Measurements from ENCODE around the gene C6orf132. TPM values are rescaled to one million over a fixed set of nuclear protein-coding genes. Genes with fewer than 3 reads are reported as not detected.

The C6orf132 gene
- total and polyA plus RNA-seq, 9 of the 15 experiments (the other 6 are each of a cell fraction or from before 2014, with no cell fraction given): 0.06 to 0.35 (median 0.14) TPM

DNA sequence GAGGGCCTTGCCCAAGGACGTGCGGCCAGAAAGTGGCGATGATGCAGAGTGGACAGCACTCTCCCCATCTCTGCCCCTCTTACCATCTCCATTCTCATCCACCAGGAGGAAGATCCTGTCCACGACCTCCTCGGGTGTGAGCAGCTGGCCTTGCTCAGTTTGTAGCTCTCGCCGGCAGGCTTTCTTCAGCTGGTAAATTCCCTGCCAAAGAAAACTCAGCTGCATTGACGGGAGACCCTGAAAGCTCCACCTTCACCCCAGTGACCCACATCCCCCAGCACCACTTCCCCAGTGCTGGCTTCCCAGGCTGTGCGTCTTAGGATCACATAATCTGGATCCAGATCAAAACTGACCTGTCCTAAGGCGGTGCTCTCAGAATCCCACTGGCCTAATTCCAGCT lies 43.2 kb upstream of the C6orf132 start (continued):
- TF ChIP-seq, protein P1, sequence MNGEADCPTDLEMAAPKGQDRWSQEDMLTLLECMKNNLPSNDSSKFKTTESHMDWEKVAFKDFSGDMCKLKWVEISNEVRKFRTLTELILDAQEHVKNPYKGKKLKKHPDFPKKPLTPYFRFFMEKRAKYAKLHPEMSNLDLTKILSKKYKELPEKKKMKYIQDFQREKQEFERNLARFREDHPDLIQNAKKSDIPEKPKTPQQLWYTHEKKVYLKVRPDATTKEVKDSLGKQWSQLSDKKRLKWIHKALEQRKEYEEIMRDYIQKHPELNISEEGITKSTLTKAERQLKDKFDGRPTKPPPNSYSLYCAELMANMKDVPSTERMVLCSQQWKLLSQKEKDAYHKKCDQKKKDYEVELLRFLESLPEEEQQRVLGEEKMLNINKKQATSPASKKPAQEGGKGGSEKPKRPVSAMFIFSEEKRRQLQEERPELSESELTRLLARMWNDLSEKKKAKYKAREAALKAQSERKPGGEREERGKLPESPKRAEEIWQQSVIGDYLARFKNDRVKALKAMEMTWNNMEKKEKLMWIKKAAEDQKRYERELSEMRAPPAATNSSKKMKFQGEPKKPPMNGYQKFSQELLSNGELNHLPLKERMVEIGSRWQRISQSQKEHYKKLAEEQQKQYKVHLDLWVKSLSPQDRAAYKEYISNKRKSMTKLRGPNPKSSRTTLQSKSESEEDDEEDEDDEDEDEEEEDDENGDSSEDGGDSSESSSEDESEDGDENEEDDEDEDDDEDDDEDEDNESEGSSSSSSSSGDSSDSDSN (IDR thresholded peaks at IDR 0.05; ENCODE audit: borderline replicate concordance in 1 of 2, low read depth in 2 of 2, low read length in 2 of 2): no peak
- TF ChIP-seq, protein P2, sequence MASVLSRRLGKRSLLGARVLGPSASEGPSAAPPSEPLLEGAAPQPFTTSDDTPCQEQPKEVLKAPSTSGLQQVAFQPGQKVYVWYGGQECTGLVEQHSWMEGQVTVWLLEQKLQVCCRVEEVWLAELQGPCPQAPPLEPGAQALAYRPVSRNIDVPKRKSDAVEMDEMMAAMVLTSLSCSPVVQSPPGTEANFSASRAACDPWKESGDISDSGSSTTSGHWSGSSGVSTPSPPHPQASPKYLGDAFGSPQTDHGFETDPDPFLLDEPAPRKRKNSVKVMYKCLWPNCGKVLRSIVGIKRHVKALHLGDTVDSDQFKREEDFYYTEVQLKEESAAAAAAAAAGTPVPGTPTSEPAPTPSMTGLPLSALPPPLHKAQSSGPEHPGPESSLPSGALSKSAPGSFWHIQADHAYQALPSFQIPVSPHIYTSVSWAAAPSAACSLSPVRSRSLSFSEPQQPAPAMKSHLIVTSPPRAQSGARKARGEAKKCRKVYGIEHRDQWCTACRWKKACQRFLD (CRISPR knock-in tag; IDR thresholded peaks at IDR 0.05): no peak
- TF ChIP-seq, protein P3, sequence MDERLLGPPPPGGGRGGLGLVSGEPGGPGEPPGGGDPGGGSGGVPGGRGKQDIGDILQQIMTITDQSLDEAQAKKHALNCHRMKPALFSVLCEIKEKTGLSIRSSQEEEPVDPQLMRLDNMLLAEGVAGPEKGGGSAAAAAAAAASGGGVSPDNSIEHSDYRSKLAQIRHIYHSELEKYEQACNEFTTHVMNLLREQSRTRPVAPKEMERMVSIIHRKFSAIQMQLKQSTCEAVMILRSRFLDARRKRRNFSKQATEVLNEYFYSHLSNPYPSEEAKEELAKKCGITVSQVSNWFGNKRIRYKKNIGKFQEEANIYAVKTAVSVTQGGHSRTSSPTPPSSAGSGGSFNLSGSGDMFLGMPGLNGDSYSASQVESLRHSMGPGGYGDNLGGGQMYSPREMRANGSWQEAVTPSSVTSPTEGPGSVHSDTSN (CRISPR knock-in tag; IDR thresholded peaks at IDR 0.05; ENCODE audit: low read depth): no peak
- TF ChIP-seq, protein P3 (tag; conservative IDR thresholded peaks at IDR 0.05; ENCODE audit: low read depth): no peak
- TF ChIP-seq ZC3H11A (IDR thresholded peaks at IDR 0.05; ENCODE audit: low read depth, low read length): no peak
- no peak for TF ChIP-seq ZNF253 (CRISPR knock-in tag; conservative IDR thresholded peaks at IDR 0.05)
- TF ChIP-seq ZNF263 (CRISPR knock-in tag; IDR thresholded peaks at IDR 0.05; ENCODE audit: borderline replicate concordance): no peak
- TF ChIP-seq CHD2 (IDR thresholded peaks at IDR 0.05; ENCODE audit: low read depth, low read length): no peak

Measured in K562 (cell line).